Prostate gland (tissue), 2 donors: Measurements from ENCODE around the gene RAB8A. TPM values are rescaled to one million over a fixed set of nuclear protein-coding genes. Genes with fewer than 3 reads are reported as not detected.

Experiments
- DNase-seq: peaks from one replicate; pipeline ENCODE4 v3.0.0-alpha.2; 2019; ENCODE audit warnings: low spot score
- H3K27ac ChIP-seq, 2 donors: fragments of 200-600 bp; sonication (generic); 2 replicates each; pipeline ENCODE4 v1.5.1; 2017 to 2019
- H3K27me3 ChIP-seq: fragments of 200-600 bp; sonication (generic); replicated peaks from 2 replicates; pipeline ENCODE4 v1.5.1; 2019; ENCODE audit not compliant: insufficient read depth
- H3K36me3 ChIP-seq, 2 donors: fragments of 200-600 bp; sonication (generic); 1 replicate in 1 of 2; 2 replicates in 1 of 2; pipeline versions ENCODE4 v1.5.1 to v1.8.1; 2017 to 2019
- H3K4me1 ChIP-seq: fragments of 200-600 bp; sonication (generic); replicated peaks from 2 replicates; pipeline ENCODE4 v1.5.1; 2019
- H3K4me3 ChIP-seq, 2 donors: fragments of 200-600 bp; sonication (generic); 2 replicates each; pipeline ENCODE4 v1.5.1; 2017 to 2019
- H3K9me3 ChIP-seq: fragments of 200-600 bp; sonication (generic); 2 replicates; pipeline ENCODE4 v1.5.1; 2017
- CTCF ChIP-seq, 4 experiments: fragments of 200-600 bp in 2 of 4; fragments of 450-650 bp in 2 of 4; sonication (generic) in 2 of 4; IDR thresholded peaks; 1 replicate in 3 of 4; 2 replicates in 1 of 4; pipeline ENCODE4 v1.5.1; 2016 to 2019; ENCODE audit warnings: antibody characterized with exemption in 4 of 4, mild to moderate bottlenecking in 2 of 4, moderate library complexity in 2 of 4
- POLR2A ChIP-seq: fragments of 450-650 bp; IDR thresholded peaks from one replicate; pipeline ENCODE4 v1.6.1; 2016; ENCODE audit warnings: antibody characterized with exemption, mild to moderate bottlenecking
- POLR2AphosphoS5 ChIP-seq: sonication (generic); formaldehyde crosslinking; IDR thresholded peaks from one replicate; pipeline ENCODE4 v1.6.1; 2017; ENCODE audit warnings: antibody characterized with exemption
- WGBS: methylation state at CpG from one replicate; pipeline ENCODE4 v1.1.5; 2018; 5-methylcytosine and 5-hydroxymethylcytosine counted together
- intact Hi-C: fragments of 100-400 bp; cut with DNase I; formaldehyde crosslinking; loops from one replicate; pipeline ENCODE4 v1.14.2; 2022
- total RNA-seq, 2 donors: library from RNA; depleted of rRNA; stranded (reverse); fragments of >200 nt; gene quantifications; one replicate each; pipeline ENCODE4 v1.1.0, GENCODE V29; 2016

The RAB8A gene
- total RNA-seq, 2 donors from 2014 or later = 67.8 to 70.5 TPM

GRCh38 chr19:16159655-16160054, 48.0 kb downstream of the RAB8A start:
- Histone ChIP-seq H3K27me3 (no peaks in the 10 kb centered on the region), H3K4me3 (no peak overlapping the region), H3K4me1 (no peaks in the 10 kb centered on the region), H3K36me3 (no peaks in the 10 kb centered on the region), H3K9me3 (no peaks in the 10 kb centered on the region), H3K27ac (no peak overlapping the region)
- WGBS = 88% methylated on average over 5 of the region's 5 CpGs
- DNase-seq = no peak
- TF ChIP-seq POLR2AphosphoS5 (no peak), CTCF (IDR thresholded peaks at IDR 0.05) (no peak), POLR2A (no peak)
- intact Hi-C loops = no loop called here

GRCh38 chr19:16160445-16160942, 48.8 kb downstream of the RAB8A start:
- 68% methylated on average over 6 of the region's 6 CpGs for WGBS
- Histone ChIP-seq H3K4me1 (no peaks in the 10 kb centered on the region), H3K27me3 (no peaks in the 10 kb centered on the region), H3K4me3 (no peak overlapping the region), H3K27ac (no peak overlapping the region), H3K9me3 (no peaks in the 10 kb centered on the region), H3K36me3 (no peaks in the 10 kb centered on the region)
- no peak for TF ChIP-seq POLR2A
- TF ChIP-seq CTCF (IDR thresholded peaks at IDR 0.05) = no peak
- TF ChIP-seq POLR2AphosphoS5 = no peak
- no peak for DNase-seq
- intact Hi-C loops = no loop called here

GRCh38 chr19:16160943-16161560, 49.4 kb downstream of the RAB8A start:
- WGBS = 76% methylated on average over 14 of the region's 14 CpGs

GRCh38 chr19:16161840-16162239, 50.2 kb downstream of the RAB8A start:
- Histone ChIP-seq H3K36me3 (no peaks in the 10 kb centered on the region), H3K27ac (no peak overlapping the region), H3K9me3 (no peaks in the 10 kb centered on the region), H3K4me3 (no peak overlapping the region), H3K27me3 (no peaks in the 10 kb centered on the region), H3K4me1 (no peaks in the 10 kb centered on the region)
- DNase-seq = no peak
- intact Hi-C loops = no loop called here
- WGBS = 68% methylated on average over 3 of the region's 3 CpGs
- no peak for TF ChIP-seq POLR2A
- no peak for TF ChIP-seq POLR2AphosphoS5
- TF ChIP-seq CTCF (IDR thresholded peaks at IDR 0.05) = no peak

More at GRCh38 chr19:16160943-16161560, 49.4 kb downstream of the RAB8A start:
- H3K27ac ChIP-seq = no peak overlapping the region
- DNase-seq = no peak
- no peak overlapping the region for H3K4me3 ChIP-seq
- H3K4me1 ChIP-seq = no peaks in the 10 kb centered on the region
- H3K27me3 ChIP-seq = no peaks in the 10 kb centered on the region
- intact Hi-C loops = no loop called here
- no peaks in the 10 kb centered on the region for H3K9me3 ChIP-seq
- no peaks in the 10 kb centered on the region for H3K36me3 ChIP-seq
- TF ChIP-seq POLR2AphosphoS5 (no peak), POLR2A (no peak), CTCF (IDR thresholded peaks at IDR 0.05) (no peak)

GRCh38 chr19:16164222-16164890, 52.7 kb downstream of the RAB8A start:
- no peak for DNase-seq
- H3K27ac ChIP-seq = no peak overlapping the region
- no peaks in the 10 kb centered on the region for H3K27me3 ChIP-seq
- no peaks in the 10 kb centered on the region for H3K4me1 ChIP-seq
- WGBS = 81% methylated on average over 13 of the region's 13 CpGs
- intact Hi-C loops = no loop called here
- no peak overlapping the region for H3K4me3 ChIP-seq
- TF ChIP-seq POLR2AphosphoS5 (no peak), POLR2A (no peak), CTCF (IDR thresholded peaks at IDR 0.05) (no peak)
- no peaks in the 10 kb centered on the region for H3K36me3 ChIP-seq
- H3K9me3 ChIP-seq = no peaks in the 10 kb centered on the region
